HepG2 (cell line): ENCODE measurements around the gene CCDC50. TPM values are rescaled to one million over a fixed set of nuclear protein-coding genes. Genes with fewer than 3 reads are reported as not detected.

ENCODE experiments used
- ATAC-seq: fragments of 200-7000 bp; cut with Tn5 transposase; 3 replicates; pipeline ENCODE4 v1.9.1; 2020; ENCODE audit warnings: mild to moderate bottlenecking, moderate library complexity
- BruUV-seq: library from RNA; stranded (reverse); fragments of 400-500 nt; replicated peaks from 2 replicates; lab custom pipeline; 2021; lab: Mats Ljungman, UMichigan
- CTCF ChIA-PET: fragments of 300-600 bp; formaldehyde crosslinking; extraction: SDS; loops from one replicate; lab custom pipeline; 2021; ENCODE audit warnings: low total read pairs, inconsistent platforms, low intra/inter-chr PET ratio; lab: Yijun Ruan, JAX
- POLR2A ChIA-PET: fragments of 350-600 bp; sonication (Branson Sonifier 250); formaldehyde crosslinking; loops from one replicate; lab custom pipeline; 2020; ENCODE audit warnings: antibody characterized with exemption, inconsistent platforms; lab: Yijun Ruan, JAX
- DNase-seq: peaks from one replicate; pipeline ENCODE4 v3.0.0-alpha.2; 2015; ENCODE audit warnings: low spot score
- FAIRE-seq: peaks from 3 replicates; lab custom pipeline; 2011; peaks lifted over from hg19 to GRCh38; lab: Jason Lieb, UNC
- H2AFZ ChIP-seq: one replicate; pipeline ENCODE4 v1.6.1; 2011; ENCODE audit warnings: low read length, inconsistent platforms
- H3K27ac ChIP-seq: fragments of 300-600 bp; 3 replicates; pipeline ENCODE4 v1.8.0; 2011; ENCODE audit warnings: mixed run types, mild to moderate bottlenecking, mixed read lengths, low read length, inconsistent platforms; ENCODE audit not compliant: insufficient read depth; ENCODE audit errors: extremely low read length
- H3K27me3 ChIP-seq, 2 experiments: fragments of 200-600 bp in 1 of 2; 2 replicates in 1 of 2; 3 replicates in 1 of 2; pipeline versions ENCODE4 v1.6.0 to v1.8.0; 2011; ENCODE audit warnings: low read length in 2 of 2, mild to moderate bottlenecking in 2 of 2, moderate library complexity in 2 of 2, inconsistent platforms in 1 of 2; ENCODE audit not compliant: insufficient read depth in 2 of 2, control insufficient read depth in 1 of 2
- H3K36me3 ChIP-seq, 2 experiments: fragments of 200-600 bp in 1 of 2; replicated peaks in 1 of 2; 2 replicates in 1 of 2; 3 replicates in 1 of 2; pipeline versions ENCODE4 v1.5.1 to v1.8.0; 2011; ENCODE audit warnings: low read length in 2 of 2, inconsistent platforms in 1 of 2; ENCODE audit not compliant: insufficient read depth in 2 of 2, control insufficient read depth in 1 of 2
- H3K4me1 ChIP-seq: 2 replicates; pipeline ENCODE4 v1.5.1; 2012; ENCODE audit warnings: low read length, inconsistent platforms; ENCODE audit not compliant: insufficient read depth
- H3K4me2 ChIP-seq: 2 replicates; pipeline ENCODE4 v1.6.0; 2011; ENCODE audit warnings: low read depth, low read length, inconsistent platforms
- H3K4me3 ChIP-seq, 3 experiments: fragments of 200-600 bp in 1 of 3; sonication (generic), shearing (Covaris generic) in 1 of 3; replicated peaks in 1 of 3; 2 replicates each; pipeline ENCODE4 v1.5.1; 2011 to 2016; ENCODE audit warnings: low read length in 3 of 3, inconsistent platforms in 2 of 3, low read depth in 2 of 3, mild to moderate bottlenecking in 2 of 3, control low read depth in 1 of 3, mixed read lengths in 1 of 3; ENCODE audit not compliant: insufficient read depth in 1 of 3
- H3K79me2 ChIP-seq: one replicate; pipeline ENCODE4 v1.6.1; 2011; ENCODE audit warnings: low read length, inconsistent platforms; ENCODE audit not compliant: insufficient read depth
- H3K9ac ChIP-seq: 2 replicates; pipeline ENCODE4 v1.6.0; 2011; ENCODE audit warnings: mild to moderate bottlenecking, low read depth, low read length, inconsistent platforms; ENCODE audit not compliant: insufficient read depth
- H3K9me3 ChIP-seq: 2 replicates; pipeline ENCODE4 v1.5.1; 2012; ENCODE audit warnings: mild to moderate bottlenecking, low read length
- H4K20me1 ChIP-seq: 2 replicates; pipeline ENCODE4 v1.6.0; 2011; ENCODE audit warnings: inconsistent platforms, mild to moderate bottlenecking, low read length, moderate library complexity; ENCODE audit not compliant: insufficient read depth
- ADNP ChIP-seq: sonication (generic); formaldehyde crosslinking; IDR thresholded peaks from 2 replicates; pipeline ENCODE4 v1.4.0; 2020; ENCODE audit warnings: missing genetic modification reagents
- ARID2 ChIP-seq: sonication (generic); formaldehyde crosslinking; IDR thresholded peaks from 2 replicates; pipeline ENCODE4 v1.8.1; 2022; ENCODE audit warnings: mild to moderate bottlenecking, missing genetic modification reagents, borderline replicate concordance
- CREB1 ChIP-seq, 2 experiments: fragments of 450-650 bp in 1 of 2; IDR thresholded peaks; 2 replicates each; pipeline ENCODE4 v1.6.1; 2016 to 2017; ENCODE audit warnings: control low read depth in 1 of 2, mild to moderate bottlenecking in 1 of 2, missing compliant biosample characterization in 1 of 2, missing genetic modification characterization in 1 of 2
- HNF1A ChIP-seq, 2 experiments: sonication (generic) in 1 of 2; formaldehyde crosslinking in 1 of 2; IDR thresholded peaks; 2 replicates each; pipeline versions ENCODE4 v1.4.0 to v1.6.1; 2016 to 2020; ENCODE audit warnings: borderline replicate concordance in 1 of 2, low read depth in 1 of 2, mild to moderate bottlenecking in 1 of 2, missing genetic modification reagents in 1 of 2
- HNF4G ChIP-seq, 2 experiments: sonication (generic) in 1 of 2; formaldehyde crosslinking in 1 of 2; IDR thresholded peaks; 2 replicates each; pipeline versions ENCODE4 v1.4.0 to v1.6.1; 2011 to 2020; ENCODE audit warnings: borderline replicate concordance in 2 of 2, low read depth in 2 of 2, mild to moderate bottlenecking in 2 of 2, low read length in 1 of 2, missing genetic modification reagents in 1 of 2, moderate library complexity in 1 of 2
- MIXL1 ChIP-seq: IDR thresholded peaks from 2 replicates; pipeline ENCODE4 v1.6.1; 2016
- POLR2AphosphoS5 ChIP-seq: IDR thresholded peaks from 2 replicates; pipeline ENCODE4 v1.6.1; 2012; ENCODE audit warnings: low read depth, low read length
- RBM22 ChIP-seq: fragments of 200-400 bp; formaldehyde crosslinking; optimal IDR thresholded peaks from 2 replicates; pipeline ENCODE3; 2017; ENCODE audit warnings: mild to moderate bottlenecking, low read length, moderate library complexity
- REL ChIP-seq: sonication (generic); formaldehyde crosslinking; conservative IDR thresholded peaks from 2 replicates; pipeline ENCODE4 v1.8.0; 2022; ENCODE audit warnings: mild to moderate bottlenecking, missing genetic modification reagents, moderate library complexity
- SMYD3 ChIP-seq: sonication (generic); formaldehyde crosslinking; IDR thresholded peaks from 2 replicates; pipeline ENCODE4 v1.8.1; 2023; ENCODE audit warnings: mild to moderate bottlenecking, missing genetic modification reagents
- SOX5 ChIP-seq: IDR thresholded peaks from 2 replicates; pipeline ENCODE4 v1.6.1; 2016; ENCODE audit warnings: borderline replicate concordance
- TMF1 ChIP-seq: sonication (generic); formaldehyde crosslinking; IDR thresholded peaks from 2 replicates; pipeline ENCODE4 v1.8.1; 2022; ENCODE audit warnings: low read depth, missing genetic modification reagents
- ZMYM4 ChIP-seq: sonication (generic); formaldehyde crosslinking; IDR thresholded peaks from 2 replicates; pipeline ENCODE4 v1.8.1; 2023; ENCODE audit warnings: mild to moderate bottlenecking, missing genetic modification reagents
- ZNF607 ChIP-seq: sonication (generic); formaldehyde crosslinking; IDR thresholded peaks from 2 replicates; pipeline ENCODE4 v1.5.1; 2020; ENCODE audit warnings: missing genetic modification reagents, mild to moderate bottlenecking, borderline replicate concordance
- WGBS: methylation state at CpG from one replicate; pipeline ENCODE4 v1.1.6; 2017; ENCODE audit warnings: low lambda C conversion rate; 5-methylcytosine and 5-hydroxymethylcytosine counted together
- in situ Hi-C: cut with HindIII; loops from 2 replicates; pipeline ENCODE4 v1.10.0; 2017; ENCODE audit warnings: low pct_unique_long_range_greater_than_20kb; ENCODE audit not compliant: extremely low pct_ligation_motif_present
- intact Hi-C: fragments of 100-400 bp; cut with micrococcal nuclease; formaldehyde crosslinking; loops from one replicate; pipeline ENCODE4 v1.10.0; 2022; ENCODE audit not compliant: unreplicated experiment
- polyA plus RNA-seq, 8 experiments: library from polyadenylated mRNA; depleted of rRNA in 3 of 8; stranded (reverse) in 7 of 8; unstranded in 1 of 8; fragments of >200 nt; fragmentation: Illumina TruSeq in 4 of 8; extraction: Trizol in 4 of 8; gene quantifications; 2 replicates each; pipeline versions ENCODE4 v1.2.1 to v1.2.3, GENCODE V29; 2011 to 2016; ENCODE audit warnings: low read depth in 4 of 8, missing spikeins in 1 of 8, mixed read lengths in 1 of 8; ENCODE audit not compliant: insufficient read depth in 1 of 8
- total RNA-seq, 5 experiments: library from RNA; depleted of rRNA; stranded (reverse); fragments of >200 nt; fragmentation: Illumina TruSeq; extraction: Trizol; gene quantifications; 2 replicates each; pipeline ENCODE4 v1.2.3, GENCODE V29; 2016; ENCODE audit warnings: low read depth in 1 of 5
- TF ChIP-seq, protein P1 (sequence below): sonication (generic); formaldehyde crosslinking; IDR thresholded peaks from 2 replicates; pipeline ENCODE4 v1.4.0; 2020; ENCODE audit warnings: low read depth, mild to moderate bottlenecking, missing genetic modification reagents

The CCDC50 gene
- total and polyA plus RNA-seq, 2 of the 13 experiments (the other 11 are each of a cell fraction or from before 2014, with no cell fraction given) = 47.6 to 66.4 TPM

DNA sequence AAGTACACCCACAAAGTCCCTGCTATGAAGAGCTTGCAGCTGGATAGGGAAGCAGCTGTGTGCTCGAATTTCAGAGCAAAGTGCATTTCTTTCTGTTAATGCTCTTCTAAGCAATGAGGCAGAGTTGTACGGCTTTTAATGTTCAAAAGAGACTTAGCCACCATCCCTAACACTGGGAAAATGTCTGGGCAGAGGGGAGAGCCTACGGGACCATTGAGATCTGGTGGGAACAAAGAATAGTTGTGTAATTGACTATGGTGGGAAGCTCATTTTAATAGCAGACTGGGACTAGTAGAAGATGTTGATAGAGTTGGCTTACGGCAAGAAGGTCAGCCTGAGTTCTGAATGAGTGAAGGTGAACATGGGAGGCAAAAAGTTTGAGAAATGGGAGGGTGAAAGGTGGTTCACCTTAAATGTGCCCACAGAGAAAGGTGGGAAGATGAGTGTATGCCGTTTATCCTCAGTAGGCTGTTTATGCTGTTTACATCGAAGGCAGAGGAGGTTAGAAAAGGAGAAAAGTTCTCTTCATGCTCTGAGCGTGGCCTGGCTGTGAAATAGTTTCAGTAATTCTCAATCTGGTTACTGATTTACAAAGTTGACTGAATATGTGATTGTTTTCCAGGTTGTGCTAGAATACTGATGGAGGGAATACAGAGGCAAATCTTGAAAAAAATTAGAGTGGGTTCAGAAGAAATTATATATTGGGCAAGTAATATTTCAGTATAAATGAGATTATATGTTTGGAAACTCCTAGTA lies 24.0 kb downstream of the CCDC50 start:
- Histone ChIP-seq H3K27ac (peak overlapping the region; percentile 82), H3K4me2 (peak overlapping the region; percentile 84), H3K4me3 (peak overlapping the region; percentile 47 to 64 (median 61)), H3K4me1 (peaks cover 70% of the 10 kb centered on the region), H4K20me1 (peaks cover 19% of the 10 kb centered on the region), H3K27me3 (no peaks in the 10 kb centered on the region), H3K36me3 (peaks cover 2 to 11% of the 10 kb centered on the region in 2 experiments; a peak in 3 of 5 replicates), H3K9me3 (no peaks in the 10 kb centered on the region), H3K79me2 (peaks cover 91% of the 10 kb centered on the region), H3K9ac (peak overlapping the region; percentile 67), H2AFZ (no peak overlapping the region)
- BruUV-seq = TSS peak; percentile 75
- WGBS = 2% methylated on average over 7 of the region's 7 CpGs
- ChIA-PET POLR2A (interaction anchor here (1.2 to 1.5 kb wide), 2 partner anchors 9 to 24 kb away, joined by 4 to 9 read pairs; partner anchors contain the start of gene CCDC50), CTCF (no interaction called here)
- intact Hi-C loops = loop anchor here (1.0 to 10.0 kb wide), 3 partner anchors 14 to 108 kb away; partner anchors contain the start of gene CCDC50
- FAIRE-seq = peak; percentile 90
- in situ Hi-C loops = no loop called here
- ATAC-seq = peak; percentile 94
- peak; percentile 50 for DNase-seq
- no peak for TF ChIP-seq CREB1 (IDR thresholded peaks at IDR 0.05)
- TF ChIP-seq CREB1 (CRISPR knock-in tag; IDR thresholded peaks at IDR 0.05) = peak; percentile 32; the same call in 1 of the 2 replicates
- TF ChIP-seq ADNP (CRISPR knock-in tag) = no peak
- TF ChIP-seq SOX5 (CRISPR knock-in tag) = peak; percentile 28; the same call in 1 of the 2 replicates
- TF ChIP-seq ARID2 = peak; percentile 66; the same call in 1 of the 2 replicates
- no peak for TF ChIP-seq TMF1 (CRISPR knock-in tag)
- no peak for TF ChIP-seq REL
- 0 out of 2 replicates have a peak, but pooled peaks have one; percentile 21 for TF ChIP-seq HNF4G (IDR thresholded peaks at IDR 0.05; ENCODE audit: borderline replicate concordance, low read depth, low read length)
- no peak for TF ChIP-seq HNF4G (CRISPR knock-in tag; IDR thresholded peaks at IDR 0.05; ENCODE audit: borderline replicate concordance, low read depth)
- TF ChIP-seq, protein P1, sequence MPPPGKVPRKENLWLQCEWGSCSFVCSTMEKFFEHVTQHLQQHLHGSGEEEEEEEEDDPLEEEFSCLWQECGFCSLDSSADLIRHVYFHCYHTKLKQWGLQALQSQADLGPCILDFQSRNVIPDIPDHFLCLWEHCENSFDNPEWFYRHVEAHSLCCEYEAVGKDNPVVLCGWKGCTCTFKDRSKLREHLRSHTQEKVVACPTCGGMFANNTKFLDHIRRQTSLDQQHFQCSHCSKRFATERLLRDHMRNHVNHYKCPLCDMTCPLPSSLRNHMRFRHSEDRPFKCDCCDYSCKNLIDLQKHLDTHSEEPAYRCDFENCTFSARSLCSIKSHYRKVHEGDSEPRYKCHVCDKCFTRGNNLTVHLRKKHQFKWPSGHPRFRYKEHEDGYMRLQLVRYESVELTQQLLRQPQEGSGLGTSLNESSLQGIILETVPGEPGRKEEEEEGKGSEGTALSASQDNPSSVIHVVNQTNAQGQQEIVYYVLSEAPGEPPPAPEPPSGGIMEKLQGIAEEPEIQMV = no peak
- peak; percentile 54; the same call in 1 of the 2 replicates for TF ChIP-seq ZNF607 (CRISPR knock-in tag)
- TF ChIP-seq MIXL1 = peak; percentile 49; the same call in 1 of the 2 replicates
- TF ChIP-seq ZMYM4 = peak; percentile 66
- TF ChIP-seq POLR2AphosphoS5 = peak; percentile 21; the same call in 1 of the 2 replicates
- 0 out of 2 replicates have a peak, but pooled peaks have one; percentile 57 for TF ChIP-seq SMYD3 (CRISPR knock-in tag)
- TF ChIP-seq HNF1A (IDR thresholded peaks at IDR 0.05; ENCODE audit: low read depth) = peak; percentile 73
- TF ChIP-seq HNF1A (CRISPR knock-in tag; IDR thresholded peaks at IDR 0.05; ENCODE audit: borderline replicate concordance) = peak; percentile 65; the same call in 1 of the 2 replicates
- TF ChIP-seq RBM22 = no peak
